ENCODE data around the gene ABCA13. TPM values are rescaled to one million over a fixed set of nuclear protein-coding genes. Genes with fewer than 3 reads are reported as not detected.
A peak's percentile ranks its signal among the peaks of the same experiment; 100 is the strongest.

Gene ABCA13
- total RNA-seq, 1 donor from 2014 or later: 0.12 TPM

GRCh38 chr7:48419401-48419800 lies 248.1 kb downstream of the ABCA13 start:
- Mint-ChIP-seq H3K9me3 (ENCODE audit: low read depth) (no peaks in the 10 kb centered on the region), H3K36me3 (ENCODE audit: insufficient read depth) (no peaks in the 10 kb centered on the region), H3K4me1 (ENCODE audit: low read depth) (no peaks in the 10 kb centered on the region), H3K4me3 (ENCODE audit: low read depth) (no peak overlapping the region), H3K27me3 (no peaks in the 10 kb centered on the region), H3K27ac (no peak overlapping the region)
- DNase-seq (ENCODE audit: low spot score, unreplicated experiment): no peak
- no peak for TF ChIP-seq CTCF (IDR thresholded peaks at IDR 0.05; ENCODE audit: unreplicated experiment)

- no peak for DNase-seq (ENCODE audit: low spot score, unreplicated experiment)
- Mint-ChIP-seq H3K27me3 (no peaks in the 10 kb centered on the region), H3K4me1 (ENCODE audit: low read depth) (no peaks in the 10 kb centered on the region), H3K4me3 (ENCODE audit: low read depth) (no peak overlapping the region), H3K36me3 (ENCODE audit: insufficient read depth) (no peaks in the 10 kb centered on the region), H3K9me3 (ENCODE audit: low read depth) (no peaks in the 10 kb centered on the region), H3K27ac (no peak overlapping the region)
- no peak for TF ChIP-seq CTCF (IDR thresholded peaks at IDR 0.05; ENCODE audit: unreplicated experiment)
Measured at GRCh38 chr7:48420206-48420605, 248.9 kb downstream of the ABCA13 start.

GRCh38 chr7:48421357-48421756 lies 250.1 kb downstream of the ABCA13 start:
- Mint-ChIP-seq H3K4me3 (ENCODE audit: low read depth) (no peak overlapping the region), H3K27ac (no peak overlapping the region), H3K27me3 (no peaks in the 10 kb centered on the region), H3K9me3 (ENCODE audit: low read depth) (no peaks in the 10 kb centered on the region), H3K36me3 (ENCODE audit: insufficient read depth) (no peaks in the 10 kb centered on the region), H3K4me1 (ENCODE audit: low read depth) (no peaks in the 10 kb centered on the region)
- DNase-seq (ENCODE audit: low spot score, unreplicated experiment): no peak
- no peak for TF ChIP-seq CTCF (IDR thresholded peaks at IDR 0.05; ENCODE audit: unreplicated experiment)

- no peaks in the 10 kb centered on the region for H3K4me1 Mint-ChIP-seq (ENCODE audit: low read depth)
- no peaks in the 10 kb centered on the region for H3K9me3 Mint-ChIP-seq (ENCODE audit: low read depth)
- H3K27me3 Mint-ChIP-seq: no peaks in the 10 kb centered on the region
- peak; percentile 67 for TF ChIP-seq CTCF (IDR thresholded peaks at IDR 0.05; ENCODE audit: unreplicated experiment)
- DNase-seq (ENCODE audit: low spot score, unreplicated experiment): no peak
- H3K4me3 Mint-ChIP-seq (ENCODE audit: low read depth): no peak overlapping the region
- no peaks in the 10 kb centered on the region for H3K36me3 Mint-ChIP-seq (ENCODE audit: insufficient read depth)
- no peak overlapping the region for H3K27ac Mint-ChIP-seq
Measured at GRCh38 chr7:48424731-48425130, 253.5 kb downstream of the ABCA13 start.

GRCh38 chr7:48426331-48426965 lies 255.2 kb downstream of the ABCA13 start:
- DNase-seq (ENCODE audit: low spot score, unreplicated experiment): no peak
- Mint-ChIP-seq H3K36me3 (ENCODE audit: insufficient read depth) (no peaks in the 10 kb centered on the region), H3K27ac (no peak overlapping the region), H3K4me3 (ENCODE audit: low read depth) (no peak overlapping the region), H3K4me1 (ENCODE audit: low read depth) (no peaks in the 10 kb centered on the region), H3K27me3 (no peaks in the 10 kb centered on the region), H3K9me3 (ENCODE audit: low read depth) (no peaks in the 10 kb centered on the region)
- TF ChIP-seq CTCF (IDR thresholded peaks at IDR 0.05; ENCODE audit: unreplicated experiment): no peak
